NCI-H2171 (cell line): ENCODE data around the gene RNF113B.
A peak's percentile ranks its signal among the peaks of the same experiment; 100 is the strongest.

Experiments
- DNase-seq: peaks from one replicate; lab custom pipeline; 2025; lab: John Stamatoyannopoulos, UW

The RNF113B gene

DNA sequence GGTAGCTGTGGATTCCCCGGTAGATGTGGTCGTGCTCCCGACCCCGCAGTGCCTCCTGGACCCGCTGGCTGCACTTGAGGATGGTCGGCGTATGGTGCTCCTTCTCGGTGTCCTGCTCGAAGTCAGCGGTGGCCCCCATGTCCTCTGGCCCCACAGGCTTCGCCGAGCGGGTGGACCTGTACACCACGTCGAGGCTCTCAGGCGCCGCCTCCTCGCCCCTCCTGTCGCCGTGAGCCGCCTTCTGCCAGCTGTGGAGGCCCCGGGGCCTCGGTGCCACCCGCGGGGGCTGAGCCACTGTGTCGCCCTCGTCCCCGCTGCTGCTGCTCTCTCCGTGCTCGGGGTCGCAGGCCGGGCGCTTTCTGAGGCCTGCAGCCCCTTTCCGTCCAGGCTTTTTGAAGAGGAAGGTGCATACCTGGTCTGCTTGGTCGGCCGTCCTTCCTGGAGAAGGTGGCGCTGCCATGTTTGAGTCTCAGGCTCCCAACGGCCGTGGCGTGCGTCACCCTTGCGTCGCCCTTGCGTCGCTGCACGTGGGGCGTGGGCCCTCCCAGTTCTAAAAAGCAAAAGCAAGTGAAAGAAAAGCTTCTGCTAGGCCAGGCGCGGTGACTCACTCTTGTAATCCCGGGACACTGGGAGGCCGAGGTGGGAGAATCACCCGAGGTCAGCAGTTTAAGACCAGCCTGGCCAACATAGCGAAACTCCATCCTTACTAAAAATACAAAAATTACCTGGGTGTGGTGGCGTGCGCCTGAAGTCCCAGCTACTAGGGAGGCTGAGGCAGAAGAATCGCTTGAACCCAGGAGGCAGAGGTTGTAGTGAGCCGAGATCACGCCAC, at the start of gene RNF113B:
RNF113B (minus strand) TSS at position 493 of the 832 bp plus-strand sequence; CDS start at position 460, 33 bp downstream.
- DNase-seq, result no peak

GRCh38 chr13:98226496-98226895, 49.4 kb upstream of the RNF113B start:
- DNase-seq, result no peak

GRCh38 chr13:98225036-98225940, 48.2 kb upstream of the RNF113B start:
- DNase-seq, result no peak

DNA sequence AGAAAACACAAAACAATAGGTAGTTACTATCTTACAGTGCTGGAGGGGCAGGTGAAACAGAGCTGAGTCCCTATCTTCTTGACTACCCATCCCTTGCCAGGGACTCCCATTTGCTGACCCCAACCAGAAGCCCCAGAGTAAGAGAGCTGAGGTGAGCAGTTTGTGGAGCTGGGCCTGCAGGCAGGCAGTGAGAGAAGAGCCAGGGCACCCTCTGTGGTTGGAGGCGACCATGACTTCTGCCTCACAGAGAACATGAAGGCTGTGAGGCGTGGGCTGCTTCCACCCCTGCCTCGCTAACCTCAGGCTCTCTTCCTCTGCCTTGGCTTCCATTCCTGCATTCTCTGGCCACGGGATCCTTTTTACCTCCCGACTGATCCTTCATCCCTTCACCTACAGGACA, 47.5 kb upstream of the RNF113B start:
- DNase-seq, result no peak

GRCh38 chr13:98223741-98224140, 46.7 kb upstream of the RNF113B start:
- DNase-seq, result no peak

DNA sequence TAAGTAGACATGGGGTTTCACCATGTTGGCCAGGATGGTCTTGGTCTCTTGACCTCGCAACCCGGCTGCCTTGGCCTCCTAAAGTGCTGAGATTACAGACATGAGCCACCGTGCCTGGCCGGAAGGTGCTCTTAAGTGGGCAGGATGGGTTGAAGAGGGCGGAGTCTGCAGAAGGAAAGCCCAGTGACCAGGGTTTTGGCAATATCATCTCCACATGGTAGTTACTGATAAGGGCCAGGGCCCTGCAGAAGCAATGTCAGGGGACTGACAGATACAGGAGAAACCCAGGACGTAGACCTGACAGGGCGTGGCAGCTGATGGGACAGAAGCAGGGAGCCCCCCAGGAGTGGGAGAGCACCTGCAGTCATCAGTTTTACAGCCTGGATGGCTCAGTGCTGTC, 45.7 kb upstream of the RNF113B start:
- DNase-seq, result no peak

DNA sequence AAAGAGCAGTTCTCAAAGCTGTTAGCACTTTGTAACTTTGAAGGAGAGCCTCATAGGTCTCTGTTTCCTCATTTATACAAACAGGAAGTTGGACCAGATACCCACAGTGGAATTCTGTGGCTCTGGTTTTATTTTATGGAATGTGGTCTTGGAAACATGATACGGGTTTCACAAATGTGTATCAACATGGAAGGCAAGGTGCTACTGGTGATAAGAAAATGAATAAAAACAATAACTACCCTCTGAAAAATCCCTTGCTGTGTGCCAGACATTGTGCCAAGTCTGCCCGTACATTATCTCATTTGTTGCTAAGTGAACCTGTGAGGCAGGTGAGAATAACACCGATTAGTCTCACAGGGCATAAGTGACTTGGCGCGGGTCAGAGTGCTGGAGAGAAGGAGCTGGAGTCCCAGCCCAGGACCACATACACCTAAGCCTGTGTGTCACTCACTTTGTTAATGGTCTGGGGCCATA, 45.0 kb upstream of the RNF113B start:
- DNase-seq, result no peak

GRCh38 chr13:98221234-98221633, 44.2 kb upstream of the RNF113B start:
- DNase-seq, result no peak

GRCh38 chr13:98220271-98220791, 43.3 kb upstream of the RNF113B start:
- no peak for DNase-seq

GRCh38 chr13:98219685-98220084, 42.6 kb upstream of the RNF113B start:
- no peak for DNase-seq

GRCh38 chr13:98217597-98217996, 40.5 kb upstream of the RNF113B start:
- DNase-seq, result no peak

- no peak for DNase-seq
Measured at GRCh38 chr13:98216711-98217285, 39.7 kb upstream of the RNF113B start.

DNA sequence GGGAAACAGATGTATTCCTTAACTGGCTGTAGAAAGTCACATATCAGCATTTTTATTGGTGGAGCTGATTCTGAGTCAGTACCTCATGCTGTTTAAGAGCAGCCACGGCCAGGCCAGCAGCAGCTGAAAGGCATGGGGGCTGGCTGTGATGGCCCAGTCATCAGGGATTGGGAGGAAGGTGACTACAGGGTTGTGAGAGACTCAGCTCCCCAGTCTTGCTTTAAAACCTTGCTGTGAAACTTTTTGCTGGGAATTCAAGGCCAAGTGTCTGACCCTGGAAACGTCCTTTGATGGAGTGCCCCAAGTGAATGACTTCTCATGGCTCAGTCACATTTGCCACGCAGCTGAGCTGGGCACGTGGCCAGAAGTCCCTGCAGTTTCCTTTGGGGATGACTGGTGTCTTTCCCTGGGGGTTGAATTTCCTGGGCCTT, 39.1 kb upstream of the RNF113B start:
- no peak for DNase-seq

GRCh38 chr13:98215508-98215907, 38.4 kb upstream of the RNF113B start:
- DNase-seq, result no peak

DNA sequence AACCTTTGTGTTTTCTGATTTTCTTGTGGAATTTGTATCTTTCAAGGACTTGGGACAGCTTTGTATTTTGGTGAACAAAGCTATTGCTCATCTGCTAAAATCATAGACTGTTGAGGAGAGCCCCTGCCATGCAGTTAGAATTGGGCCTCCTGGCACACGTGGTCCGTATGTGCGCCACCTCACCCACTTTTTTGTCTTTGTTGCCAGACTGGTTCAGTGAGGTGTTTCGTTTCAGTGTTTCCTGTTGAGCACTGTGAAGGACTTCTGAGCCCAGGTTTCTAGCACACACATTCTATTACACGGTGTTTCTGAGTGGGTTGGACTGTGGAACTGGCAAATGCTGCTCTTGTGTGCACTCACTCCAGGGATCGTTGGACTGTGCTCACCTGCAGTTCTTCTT, 37.6 kb upstream of the RNF113B start:
- DNase-seq, result no peak

DNA sequence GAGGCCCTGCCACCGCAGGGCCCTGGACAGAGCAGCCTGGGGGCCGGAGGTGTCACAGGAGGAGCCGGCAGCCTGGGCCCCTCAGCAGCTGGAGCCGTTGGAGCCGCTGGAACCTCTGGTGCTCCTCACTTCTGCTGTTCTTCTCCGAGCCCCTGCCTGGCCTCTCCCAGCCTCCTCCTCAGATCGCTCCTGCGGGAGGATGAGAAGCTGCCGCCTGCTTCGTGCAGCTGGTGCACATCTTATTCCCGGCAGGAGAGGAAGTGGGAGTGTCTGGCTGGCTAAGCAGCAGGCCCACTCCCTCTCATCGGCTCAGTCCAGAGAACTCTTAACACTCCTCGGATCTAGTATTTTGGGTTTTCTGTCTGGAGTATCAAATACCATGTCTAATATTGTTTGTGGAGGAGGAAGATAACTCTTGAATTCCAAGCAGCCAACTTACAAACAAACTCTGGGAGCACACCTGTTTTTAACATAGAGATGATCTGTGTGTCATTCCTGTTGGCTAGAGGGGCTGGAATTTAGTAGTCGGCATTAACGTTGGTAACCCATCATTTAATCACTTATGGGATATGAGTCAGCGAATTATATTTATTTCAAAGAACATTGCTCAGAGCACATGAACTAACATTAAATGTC, 37.1 kb upstream of the RNF113B start:
- peak; percentile 75 for DNase-seq

- DNase-seq, result no peak
Measured at GRCh38 chr13:98213354-98213753, 36.3 kb upstream of the RNF113B start.

DNA sequence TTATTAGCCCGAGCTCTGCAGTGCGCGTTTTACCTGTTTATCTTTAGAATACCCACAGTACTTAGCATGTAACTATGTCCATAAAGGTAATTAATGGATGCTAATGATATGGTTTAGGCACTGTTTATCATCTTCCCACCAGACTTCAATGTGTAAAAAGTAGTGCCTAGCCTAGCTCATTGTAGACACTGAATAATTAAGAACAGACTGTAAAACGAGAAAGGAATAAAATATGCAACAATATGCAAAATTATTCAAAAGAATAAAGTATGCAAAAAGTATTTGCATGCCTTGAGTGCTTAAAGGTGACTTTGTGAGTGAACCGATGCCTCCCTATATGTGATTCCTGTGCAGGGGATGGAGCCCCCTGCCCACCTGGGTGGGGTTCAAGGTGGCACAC, 35.7 kb upstream of the RNF113B start:
- no peak for DNase-seq

DNA sequence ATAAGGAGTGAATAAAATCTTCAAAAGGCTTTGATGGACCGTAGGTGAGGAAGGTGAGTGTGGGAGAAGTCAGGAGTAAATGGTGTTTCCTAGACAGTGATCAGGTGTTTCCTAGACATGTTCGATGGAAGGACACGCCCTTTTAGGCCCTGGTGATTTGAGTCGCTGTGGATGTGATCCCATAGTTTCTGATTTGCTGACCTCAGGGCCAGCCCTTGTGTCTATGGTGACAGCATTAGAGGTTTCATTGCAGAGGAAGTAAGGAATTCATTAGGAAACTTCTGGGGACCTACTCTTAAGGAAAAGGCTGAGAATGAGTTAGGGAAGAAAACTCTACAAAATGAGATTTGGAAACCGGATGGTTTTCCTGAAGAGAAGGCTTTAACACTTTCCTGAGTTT, 31.5 kb upstream of the RNF113B start:
- no peak for DNase-seq

GRCh38 chr13:98207416-98207815, 30.3 kb upstream of the RNF113B start:
- no peak for DNase-seq

GRCh38 chr13:98206946-98207345, 29.9 kb upstream of the RNF113B start:
- no peak for DNase-seq

- no peak for DNase-seq
Measured at GRCh38 chr13:98204546-98204945, 27.5 kb upstream of the RNF113B start.
